Astrocyte (in vitro differentiated cells and primary cell): ENCODE data around the gene FBXO11. TPM values are rescaled to one million over a fixed set of nuclear protein-coding genes. Genes with fewer than 3 reads are reported as not detected.

Experiments used
- DNase-seq: peaks from one replicate; pipeline ENCODE4 v3.0.0-alpha.2; 2010; ENCODE audit warnings: low read depth
- FAIRE-seq: peaks from 2 replicates; lab custom pipeline; 2011; peaks lifted over from hg19 to GRCh38; lab: Jason Lieb, UNC
- H2AFZ ChIP-seq: 2 replicates; pipeline ENCODE4 v1.6.0; 2012; ENCODE audit warnings: low read depth, low read length, inconsistent platforms
- H3K27ac ChIP-seq: 2 replicates; pipeline ENCODE4 v1.5.1; 2011; ENCODE audit warnings: low read depth, low read length, inconsistent platforms
- H3K27me3 ChIP-seq: 2 replicates; pipeline ENCODE4 v1.6.0; 2011; ENCODE audit warnings: low read length, inconsistent platforms; ENCODE audit not compliant: insufficient read depth
- H3K36me3 ChIP-seq: 2 replicates; pipeline ENCODE4 v1.5.1; 2011; ENCODE audit warnings: low read length, inconsistent platforms; ENCODE audit not compliant: insufficient read depth
- H3K4me1 ChIP-seq: 2 replicates; pipeline ENCODE4 v1.5.1; 2011; ENCODE audit warnings: low read length, inconsistent platforms; ENCODE audit not compliant: insufficient read depth
- H3K4me2 ChIP-seq: 2 replicates; pipeline ENCODE4 v1.6.0; 2012; ENCODE audit warnings: low read length, inconsistent platforms
- H3K4me3 ChIP-seq: 2 replicates; pipeline ENCODE4 v1.5.1; 2011; ENCODE audit warnings: low read depth, mild to moderate bottlenecking, low read length, inconsistent platforms; ENCODE audit not compliant: insufficient read depth
- H3K79me2 ChIP-seq: 2 replicates; pipeline ENCODE4 v1.6.0; 2012; ENCODE audit warnings: mild to moderate bottlenecking, low read length, inconsistent platforms; ENCODE audit not compliant: insufficient read depth
- H3K9ac ChIP-seq: 2 replicates; pipeline ENCODE4 v1.6.0; 2012; ENCODE audit warnings: mild to moderate bottlenecking, low read length, inconsistent platforms
- H3K9me3 ChIP-seq: 2 replicates; pipeline ENCODE4 v1.5.1; 2012; ENCODE audit warnings: low read depth, mild to moderate bottlenecking, low read length, inconsistent platforms; ENCODE audit not compliant: insufficient read depth
- H4K20me1 ChIP-seq: 2 replicates; pipeline ENCODE4 v1.6.0; 2012; ENCODE audit warnings: low read length, inconsistent platforms; ENCODE audit not compliant: insufficient read depth
- H3K27ac Mint-ChIP-seq: one replicate; pipeline ENCODE4 v1.8.0; 2021; ENCODE audit warnings: mild to moderate bottlenecking, mixed read lengths; ENCODE audit not compliant: unreplicated experiment
- H3K27me3 Mint-ChIP-seq: one replicate; pipeline ENCODE4 v1.8.0; 2021; ENCODE audit warnings: low read depth, mixed read lengths; ENCODE audit not compliant: unreplicated experiment
- H3K36me3 Mint-ChIP-seq: one replicate; pipeline ENCODE4 v1.8.0; 2021; ENCODE audit warnings: low read depth, mixed read lengths; ENCODE audit not compliant: unreplicated experiment
- H3K4me1 Mint-ChIP-seq: one replicate; pipeline ENCODE4 v1.8.0; 2021; ENCODE audit warnings: low read depth, mixed read lengths; ENCODE audit not compliant: unreplicated experiment
- H3K4me3 Mint-ChIP-seq: one replicate; pipeline ENCODE4 v1.8.0; 2021; ENCODE audit warnings: mild to moderate bottlenecking, moderate library complexity, mixed read lengths; ENCODE audit not compliant: unreplicated experiment
- H3K9me3 Mint-ChIP-seq: one replicate; pipeline ENCODE4 v1.8.0; 2021; ENCODE audit warnings: mild to moderate bottlenecking, mixed read lengths; ENCODE audit not compliant: unreplicated experiment
- CTCF ChIP-seq: IDR thresholded peaks from 2 replicates; pipeline ENCODE4 v1.5.1; 2011; ENCODE audit warnings: low read depth, mild to moderate bottlenecking, inconsistent platforms, low read length, moderate library complexity; ENCODE audit not compliant: insufficient read depth
- EZH2 ChIP-seq: IDR thresholded peaks from 2 replicates; pipeline ENCODE4 v1.6.1; 2012; ENCODE audit warnings: mild to moderate bottlenecking, low read length, inconsistent platforms; ENCODE audit not compliant: insufficient read depth
- total RNA-seq: library from RNA; stranded (reverse); gene quantifications from 2 replicates; pipeline ENCODE4 v1.2.1, GENCODE V29; 2021

The FBXO11 gene
- total RNA-seq, 1 donor from 2014 or later = 70.8 TPM

DNA sequence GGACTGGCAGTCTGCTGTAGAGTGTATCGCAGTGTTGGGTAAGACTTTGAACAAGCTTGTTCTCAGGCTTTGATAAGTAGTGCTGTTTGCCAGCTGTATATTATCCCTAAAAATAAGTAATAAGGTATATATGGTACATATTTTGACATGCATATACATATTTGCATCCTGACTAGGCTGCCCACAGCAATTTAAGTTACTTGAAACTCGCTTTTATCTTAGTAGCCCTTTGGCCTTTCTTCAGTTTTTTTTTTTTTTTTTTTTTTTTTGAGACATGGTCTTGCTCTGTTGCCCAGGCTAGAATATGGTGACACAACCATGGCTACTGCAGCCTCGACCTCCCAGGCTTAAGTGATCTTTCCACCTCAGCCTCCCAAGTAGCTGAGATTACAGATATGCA, 105.2 kb downstream of the FBXO11 start:
- no peaks in the 10 kb centered on the region for H3K9me3 Mint-ChIP-seq
- DNase-seq = no peak
- Histone ChIP-seq H3K4me2 (no peak overlapping the region), H3K27ac (no peak overlapping the region), H4K20me1 (peaks cover 34% of the 10 kb centered on the region), H3K36me3 (peaks cover 69% of the 10 kb centered on the region), H3K9ac (no peak overlapping the region), H3K27me3 (no peaks in the 10 kb centered on the region), H2AFZ (no peak overlapping the region), H3K4me3 (no peak overlapping the region), H3K9me3 (peaks cover 5% of the 10 kb centered on the region), H3K4me1 (no peaks in the 10 kb centered on the region), H3K79me2 (peaks cover 46% of the 10 kb centered on the region)
- no peak overlapping the region for H3K4me3 Mint-ChIP-seq
- H3K36me3 Mint-ChIP-seq = peaks cover 37% of the 10 kb centered on the region
- no peak overlapping the region for H3K27ac Mint-ChIP-seq
- no peaks in the 10 kb centered on the region for H3K4me1 Mint-ChIP-seq
- no peak for TF ChIP-seq CTCF
- no peak for TF ChIP-seq EZH2
- no peaks in the 10 kb centered on the region for H3K27me3 Mint-ChIP-seq
- no peak for FAIRE-seq

- Mint-ChIP-seq H3K4me1 (no peaks in the 10 kb centered on the region), H3K27ac (no peak overlapping the region), H3K4me3 (no peak overlapping the region), H3K9me3 (no peaks in the 10 kb centered on the region), H3K27me3 (no peaks in the 10 kb centered on the region), H3K36me3 (peaks cover 37% of the 10 kb centered on the region)
- no peak for FAIRE-seq
- Histone ChIP-seq H3K9ac (no peak overlapping the region), H3K27ac (no peak overlapping the region), H3K4me2 (no peak overlapping the region), H3K79me2 (peaks cover 62% of the 10 kb centered on the region), H3K27me3 (no peaks in the 10 kb centered on the region), H3K4me1 (no peaks in the 10 kb centered on the region), H3K4me3 (no peak overlapping the region), H2AFZ (no peak overlapping the region), H3K9me3 (peaks cover 5% of the 10 kb centered on the region), H3K36me3 (peaks cover 56% of the 10 kb centered on the region), H4K20me1 (peaks cover 32% of the 10 kb centered on the region)
- TF ChIP-seq CTCF (no peak), EZH2 (no peak)
- DNase-seq = no peak
Observed at GRCh38 chr2:47799031-47799609, 107.2 kb downstream of the FBXO11 start.

- no peak overlapping the region for H3K4me3 Mint-ChIP-seq
- no peaks in the 10 kb centered on the region for H3K27me3 Mint-ChIP-seq
- Histone ChIP-seq H4K20me1 (peaks cover 32% of the 10 kb centered on the region), H3K9me3 (peaks cover 4% of the 10 kb centered on the region), H3K79me2 (peaks cover 64% of the 10 kb centered on the region), H3K4me1 (no peaks in the 10 kb centered on the region), H3K27me3 (no peaks in the 10 kb centered on the region), H3K4me2 (no peak overlapping the region), H3K27ac (no peak overlapping the region), H3K4me3 (no peak overlapping the region), H3K9ac (no peak overlapping the region), H3K36me3 (peaks cover 52% of the 10 kb centered on the region), H2AFZ (no peak overlapping the region)
- H3K9me3 Mint-ChIP-seq = no peaks in the 10 kb centered on the region
- no peak for TF ChIP-seq EZH2
- no peak for TF ChIP-seq CTCF
- DNase-seq (no peak), FAIRE-seq (no peak)
- H3K27ac Mint-ChIP-seq = peak overlapping the region; percentile 0
- peaks cover 35% of the 10 kb centered on the region for H3K36me3 Mint-ChIP-seq
- no peaks in the 10 kb centered on the region for H3K4me1 Mint-ChIP-seq
Observed at GRCh38 chr2:47798631-47799030, 107.7 kb downstream of the FBXO11 start.
